Thyroid gland (tissue), 4 donors: ENCODE measurements around the gene APEX1.

ENCODE experiments used
- CTCF ChIP-seq, 6 experiments: fragments of 200-600 bp in 3 of 6; fragments of 450-650 bp in 3 of 6; sonication (generic) in 3 of 6; IDR thresholded peaks; one replicate each; pipeline ENCODE4 v1.5.1; 2016 to 2019; ENCODE audit warnings: antibody characterized with exemption in 6 of 6, mild to moderate bottlenecking in 2 of 6, inconsistent platforms in 1 of 6, moderate library complexity in 1 of 6
- POLR2A ChIP-seq, 2 donors: fragments of 450-650 bp; IDR thresholded peaks; one replicate each; pipeline ENCODE4 v1.6.1; 2017; ENCODE audit warnings: antibody characterized with exemption in 2 of 2, mild to moderate bottlenecking in 2 of 2, moderate library complexity in 1 of 2

DNA sequence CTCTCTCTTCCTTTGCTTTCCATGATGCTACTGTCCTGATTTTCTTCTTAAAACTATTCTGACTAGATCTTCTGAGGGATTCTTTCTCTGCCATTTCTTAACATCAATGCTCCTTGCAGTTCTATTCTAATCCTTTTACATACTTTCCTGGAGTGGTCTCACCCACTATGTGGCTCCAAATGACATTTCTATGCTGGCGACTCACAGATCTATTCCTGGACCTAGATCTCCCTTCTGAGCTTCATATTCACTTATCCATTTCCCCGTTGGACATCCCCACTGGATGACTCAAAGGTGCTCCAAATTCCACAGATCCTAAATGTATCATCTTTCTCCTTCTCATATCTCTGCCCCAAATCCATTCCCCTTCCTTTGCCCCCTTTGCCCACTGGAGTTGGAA is 45.8 kb upstream of the APEX1 start:
- TF ChIP-seq CTCF (IDR thresholded peaks at IDR 0.05), result no peak
- TF ChIP-seq POLR2A (IDR thresholded peaks at IDR 0.05), result no peak
